ENCODE results near the gene QSOX1. TPM values are rescaled to one million over a fixed set of nuclear protein-coding genes. Genes with fewer than 3 reads are reported as not detected.

QSOX1 gene
- total and polyA plus RNA-seq, 9 of the 15 experiments (the other 6 are each of a cell fraction or from before 2014, with no cell fraction given), result 4.0 to 53.1 (median 15.0) TPM

DNA sequence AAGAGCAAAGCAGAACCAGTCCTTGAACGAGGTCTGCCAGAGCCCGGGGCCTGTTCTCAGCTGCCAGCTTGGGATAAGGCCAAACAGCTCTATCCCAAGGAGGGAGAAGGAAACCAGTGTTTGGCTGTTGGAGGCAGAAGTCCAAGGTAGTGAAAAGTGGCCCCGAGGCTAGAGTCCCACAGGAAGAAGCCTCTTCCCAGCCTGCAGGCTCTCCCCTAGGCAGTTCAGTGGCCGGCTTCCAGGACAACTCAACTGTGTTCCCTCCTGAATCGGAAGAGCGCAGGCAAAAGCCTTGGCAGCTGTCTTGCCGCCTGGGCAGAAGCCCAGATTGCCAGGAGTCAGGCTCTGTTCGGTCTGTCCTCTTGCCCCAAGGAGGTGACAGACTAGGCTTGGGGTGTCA lies 19.3 kb downstream of the QSOX1 start:
- FAIRE-seq (no peak), ATAC-seq (no peak), DNase-seq (ENCODE audit: extremely low read depth in 1 of 4, low spot score in 3 of 4) (no peak)
- H2AFZ ChIP-seq (ENCODE audit: low read depth, low read length), result no peak overlapping the region
- peaks cover 8% of the 10 kb centered on the region for H4K20me1 ChIP-seq (replicated peaks; ENCODE audit: control insufficient read depth, insufficient read depth, low read length)
- no peaks in the 10 kb centered on the region for H3K79me2 ChIP-seq (ENCODE audit: control insufficient read depth, insufficient read depth, low read length)
- in situ Hi-C loops (cut with MboI), result loop anchor here (5.0 kb wide), 2 partner anchors 302 to 467 kb away; no protein-coding TSS in a partner anchor
- no peak overlapping the region for H3K4me2 ChIP-seq (ENCODE audit: insufficient read depth, low read length)
- CTCF ChIA-PET (ENCODE audit: low intra/inter-chr PET ratio), result no interaction called here
- no peak overlapping the region for H3K4me3 ChIP-seq
- no peaks in the 10 kb centered on the region for H3K9me1 ChIP-seq (ENCODE audit: control insufficient read depth, insufficient read depth, low read length)
- intact Hi-C loops (cut with micrococcal nuclease), result loop anchor here (10.0 kb wide), 1 partner anchor 139 kb away; no protein-coding TSS in a partner anchor
- no peaks in the 10 kb centered on the region for H3K27me3 ChIP-seq (ENCODE audit: control insufficient read depth in 2 of 2, insufficient read depth in 2 of 2, low read length in 2 of 2)
- no peak overlapping the region for H3K9ac ChIP-seq (ENCODE audit: insufficient read depth in 1 of 2, low read depth in 2 of 2, low read length in 2 of 2)
- H3K9me3 ChIP-seq (replicated peaks; ENCODE audit: control insufficient read depth, insufficient read depth, low read depth, low read length), result no peaks in the 10 kb centered on the region
- POLR2A ChIA-PET, result interaction anchor here (1.2 kb wide), 1 partner anchor 9 kb away, joined by 4 read pairs; no protein-coding TSS in a partner anchor
- no peaks in the 10 kb centered on the region for H3K36me3 ChIP-seq (ENCODE audit: control insufficient read depth, insufficient read depth, low read length)
- H3K4me1 ChIP-seq (replicated peaks in 1 of 2; ENCODE audit: control insufficient read depth in 2 of 2, insufficient read depth in 2 of 2, low read length in 2 of 2), result peaks cover 4 to 8% of the 10 kb centered on the region in 2 experiments; a peak in 4 of 5 replicates
- BruUV-seq (replicated peaks), result no TSS peak
- no peak overlapping the region for H3K27ac ChIP-seq (ENCODE audit: extremely low read depth, low read depth, low read length)
- WGBS (ENCODE audit: insufficient coverage, low coverage, missing lambda C conversion rate), result 47% methylated on average over 8 of the region's 8 CpGs
- no peak for TF ChIP-seq GTF2F1 (IDR thresholded peaks at IDR 0.05; ENCODE audit: low read depth, low read length)
- no peak for TF ChIP-seq NFYB (IDR thresholded peaks at IDR 0.05; ENCODE audit: extremely low read depth, insufficient read length)
- TF ChIP-seq NFATC3 (IDR thresholded peaks at IDR 0.05), result no peak
- TF ChIP-seq FOXJ2 (tag; IDR thresholded peaks at IDR 0.05), result no peak
- TF ChIP-seq POLR2A (conservative IDR thresholded peaks at IDR 0.05), result no peak
- TF ChIP-seq ERF (CRISPR knock-in tag; IDR thresholded peaks at IDR 0.05), result no peak
- TF ChIP-seq SNRNP70 (optimal IDR thresholded peaks at IDR 0.05; ENCODE audit: low read depth, low read length), result no peak
- no peak for TF ChIP-seq USF1 (CRISPR knock-in tag; IDR thresholded peaks at IDR 0.05)
- TF ChIP-seq RFX1 (IDR thresholded peaks at IDR 0.05), result no peak
- no peak for TF ChIP-seq JUND (IDR thresholded peaks at IDR 0.05; ENCODE audit: borderline replicate concordance, low read depth, low read length)
- TF ChIP-seq JUND (tag; IDR thresholded peaks at IDR 0.05; ENCODE audit: borderline replicate concordance, low read depth, low read length), result no peak
- no peak for TF ChIP-seq LARP7 (IDR thresholded peaks at IDR 0.05)
- TF ChIP-seq PTRF (tag; IDR thresholded peaks at IDR 0.05), result no peak
- no peak for TF ChIP-seq HINFP (tag; conservative IDR thresholded peaks at IDR 0.05; ENCODE audit: low read depth)
- no peak for TF ChIP-seq HBP1 (CRISPR knock-in tag; IDR thresholded peaks at IDR 0.05)
- TF ChIP-seq ZNF133 (CRISPR knock-in tag; IDR thresholded peaks at IDR 0.05), result no peak
- TF ChIP-seq ZNF134 (CRISPR knock-in tag; conservative IDR thresholded peaks at IDR 0.05), result no peak
- no peak for TF ChIP-seq ZBTB49 (CRISPR knock-in tag; IDR thresholded peaks at IDR 0.05; ENCODE audit: borderline replicate concordance)
- TF ChIP-seq HDAC3 (IDR thresholded peaks at IDR 0.05; ENCODE audit: borderline replicate concordance, partially characterized antibody), result no peak

Measured in K562 (cell line).